Measurements from ENCODE around the gene EEF1AKMT1. TPM values are rescaled to one million over a fixed set of nuclear protein-coding genes. Genes with fewer than 3 reads are reported as not detected.

EEF1AKMT1 gene
- total and polyA plus RNA-seq, 4 donors, result 4.2 to 11.2 (median 4.9) TPM

DNA sequence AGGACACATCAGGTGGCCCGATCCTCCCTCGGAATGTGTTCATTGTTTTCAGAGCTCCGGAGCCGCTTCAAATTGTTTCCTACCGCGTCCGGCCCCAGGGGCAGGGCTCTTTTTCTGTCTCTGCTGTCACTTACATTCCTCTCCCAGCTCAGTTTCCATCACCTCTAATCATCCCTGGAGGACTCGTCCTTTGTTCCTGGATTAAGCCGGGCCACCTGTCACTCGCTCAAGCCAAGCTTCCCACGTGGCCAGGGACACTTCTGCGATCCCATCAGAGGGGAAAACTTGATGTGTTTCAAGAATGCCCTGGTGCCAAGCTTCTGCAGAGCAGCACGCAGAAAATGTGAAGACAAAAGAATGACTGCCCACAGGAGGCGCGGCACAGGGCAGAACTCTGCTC lies 56.8 kb downstream of the EEF1AKMT1 start (continued):
- TF ChIP-seq, protein P1, sequence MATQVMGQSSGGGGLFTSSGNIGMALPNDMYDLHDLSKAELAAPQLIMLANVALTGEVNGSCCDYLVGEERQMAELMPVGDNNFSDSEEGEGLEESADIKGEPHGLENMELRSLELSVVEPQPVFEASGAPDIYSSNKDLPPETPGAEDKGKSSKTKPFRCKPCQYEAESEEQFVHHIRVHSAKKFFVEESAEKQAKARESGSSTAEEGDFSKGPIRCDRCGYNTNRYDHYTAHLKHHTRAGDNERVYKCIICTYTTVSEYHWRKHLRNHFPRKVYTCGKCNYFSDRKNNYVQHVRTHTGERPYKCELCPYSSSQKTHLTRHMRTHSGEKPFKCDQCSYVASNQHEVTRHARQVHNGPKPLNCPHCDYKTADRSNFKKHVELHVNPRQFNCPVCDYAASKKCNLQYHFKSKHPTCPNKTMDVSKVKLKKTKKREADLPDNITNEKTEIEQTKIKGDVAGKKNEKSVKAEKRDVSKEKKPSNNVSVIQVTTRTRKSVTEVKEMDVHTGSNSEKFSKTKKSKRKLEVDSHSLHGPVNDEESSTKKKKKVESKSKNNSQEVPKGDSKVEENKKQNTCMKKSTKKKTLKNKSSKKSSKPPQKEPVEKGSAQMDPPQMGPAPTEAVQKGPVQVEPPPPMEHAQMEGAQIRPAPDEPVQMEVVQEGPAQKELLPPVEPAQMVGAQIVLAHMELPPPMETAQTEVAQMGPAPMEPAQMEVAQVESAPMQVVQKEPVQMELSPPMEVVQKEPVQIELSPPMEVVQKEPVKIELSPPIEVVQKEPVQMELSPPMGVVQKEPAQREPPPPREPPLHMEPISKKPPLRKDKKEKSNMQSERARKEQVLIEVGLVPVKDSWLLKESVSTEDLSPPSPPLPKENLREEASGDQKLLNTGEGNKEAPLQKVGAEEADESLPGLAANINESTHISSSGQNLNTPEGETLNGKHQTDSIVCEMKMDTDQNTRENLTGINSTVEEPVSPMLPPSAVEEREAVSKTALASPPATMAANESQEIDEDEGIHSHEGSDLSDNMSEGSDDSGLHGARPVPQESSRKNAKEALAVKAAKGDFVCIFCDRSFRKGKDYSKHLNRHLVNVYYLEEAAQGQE (IDR thresholded peaks at IDR 0.05), result no peak
- no peak for TF ChIP-seq TAF1 (conservative IDR thresholded peaks at IDR 0.05)
- TF ChIP-seq FOXA2 (IDR thresholded peaks at IDR 0.05), result no peak
- TF ChIP-seq HNF4G (IDR thresholded peaks at IDR 0.05), result no peak

DNA sequence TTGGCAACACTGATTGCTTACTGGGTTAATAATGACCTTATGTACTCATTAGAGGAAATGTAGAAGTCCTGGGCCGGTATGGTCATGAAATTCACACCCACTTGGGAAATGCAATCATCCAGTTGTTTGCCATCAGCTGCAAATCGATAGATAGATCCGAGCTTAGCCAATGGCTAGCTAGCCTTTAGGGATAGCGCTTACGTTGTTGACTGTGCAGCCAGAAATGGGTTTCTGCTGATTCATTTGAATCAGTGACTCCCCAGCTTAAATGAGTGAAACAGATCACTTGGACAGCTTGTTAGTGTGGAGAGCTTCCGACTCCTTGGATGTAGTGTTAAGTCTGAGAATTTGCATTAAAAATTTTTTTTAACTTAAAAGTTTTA lies 58.4 kb downstream of the EEF1AKMT1 start:
- 78% methylated on average over 6 of the region's 6 CpGs for WGBS
- H3K4me1 ChIP-seq (ENCODE audit: control insufficient read depth in 4 of 4, insufficient read depth in 4 of 4, low read length in 3 of 4), result peaks cover 0 to 7% (median 4%) of the 10 kb centered on the region in 4 donors
- no peaks in the 10 kb centered on the region for H3K27me3 ChIP-seq (ENCODE audit: control insufficient read depth in 4 of 4, insufficient read depth in 4 of 4, low read length in 3 of 4)
- no peak overlapping the region for H3K27ac ChIP-seq (ENCODE audit: low read depth in 1 of 2, low read length in 2 of 2)
- no peak for DNase-seq (ENCODE audit: low spot score)
- H3K36me3 ChIP-seq (ENCODE audit: control insufficient read depth in 4 of 4, insufficient read depth in 3 of 4, low read depth in 1 of 4, low read length in 3 of 4), result no peaks in the 10 kb centered on the region
- H3K9ac ChIP-seq (ENCODE audit: low read depth in 1 of 2, low read length in 2 of 2), result no peak overlapping the region
- TF ChIP-seq, protein P2, sequence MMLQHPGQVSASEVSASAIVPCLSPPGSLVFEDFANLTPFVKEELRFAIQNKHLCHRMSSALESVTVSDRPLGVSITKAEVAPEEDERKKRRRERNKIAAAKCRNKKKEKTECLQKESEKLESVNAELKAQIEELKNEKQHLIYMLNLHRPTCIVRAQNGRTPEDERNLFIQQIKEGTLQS (IDR thresholded peaks at IDR 0.05), result no peak
- TF ChIP-seq, protein P3, sequence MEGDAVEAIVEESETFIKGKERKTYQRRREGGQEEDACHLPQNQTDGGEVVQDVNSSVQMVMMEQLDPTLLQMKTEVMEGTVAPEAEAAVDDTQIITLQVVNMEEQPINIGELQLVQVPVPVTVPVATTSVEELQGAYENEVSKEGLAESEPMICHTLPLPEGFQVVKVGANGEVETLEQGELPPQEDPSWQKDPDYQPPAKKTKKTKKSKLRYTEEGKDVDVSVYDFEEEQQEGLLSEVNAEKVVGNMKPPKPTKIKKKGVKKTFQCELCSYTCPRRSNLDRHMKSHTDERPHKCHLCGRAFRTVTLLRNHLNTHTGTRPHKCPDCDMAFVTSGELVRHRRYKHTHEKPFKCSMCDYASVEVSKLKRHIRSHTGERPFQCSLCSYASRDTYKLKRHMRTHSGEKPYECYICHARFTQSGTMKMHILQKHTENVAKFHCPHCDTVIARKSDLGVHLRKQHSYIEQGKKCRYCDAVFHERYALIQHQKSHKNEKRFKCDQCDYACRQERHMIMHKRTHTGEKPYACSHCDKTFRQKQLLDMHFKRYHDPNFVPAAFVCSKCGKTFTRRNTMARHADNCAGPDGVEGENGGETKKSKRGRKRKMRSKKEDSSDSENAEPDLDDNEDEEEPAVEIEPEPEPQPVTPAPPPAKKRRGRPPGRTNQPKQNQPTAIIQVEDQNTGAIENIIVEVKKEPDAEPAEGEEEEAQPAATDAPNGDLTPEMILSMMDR (IDR thresholded peaks at IDR 0.05; ENCODE audit: low read depth, low read length, missing input control), result no peak
- TF ChIP-seq, protein P4, sequence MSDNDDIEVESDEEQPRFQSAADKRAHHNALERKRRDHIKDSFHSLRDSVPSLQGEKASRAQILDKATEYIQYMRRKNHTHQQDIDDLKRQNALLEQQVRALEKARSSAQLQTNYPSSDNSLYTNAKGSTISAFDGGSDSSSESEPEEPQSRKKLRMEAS (IDR thresholded peaks at IDR 0.05), result no peak
- TF ChIP-seq GABPA (IDR thresholded peaks at IDR 0.05 in 1 of 2, conservative IDR thresholded peaks at IDR 0.05 in 1 of 2) (no peak), TAF1 (conservative IDR thresholded peaks at IDR 0.05) (no peak), YY1 (IDR thresholded peaks at IDR 0.05) (no peak), EGR1 (IDR thresholded peaks at IDR 0.05; ENCODE audit: low read depth in 2 of 2) (no peak)
- TF ChIP-seq, protein P5, sequence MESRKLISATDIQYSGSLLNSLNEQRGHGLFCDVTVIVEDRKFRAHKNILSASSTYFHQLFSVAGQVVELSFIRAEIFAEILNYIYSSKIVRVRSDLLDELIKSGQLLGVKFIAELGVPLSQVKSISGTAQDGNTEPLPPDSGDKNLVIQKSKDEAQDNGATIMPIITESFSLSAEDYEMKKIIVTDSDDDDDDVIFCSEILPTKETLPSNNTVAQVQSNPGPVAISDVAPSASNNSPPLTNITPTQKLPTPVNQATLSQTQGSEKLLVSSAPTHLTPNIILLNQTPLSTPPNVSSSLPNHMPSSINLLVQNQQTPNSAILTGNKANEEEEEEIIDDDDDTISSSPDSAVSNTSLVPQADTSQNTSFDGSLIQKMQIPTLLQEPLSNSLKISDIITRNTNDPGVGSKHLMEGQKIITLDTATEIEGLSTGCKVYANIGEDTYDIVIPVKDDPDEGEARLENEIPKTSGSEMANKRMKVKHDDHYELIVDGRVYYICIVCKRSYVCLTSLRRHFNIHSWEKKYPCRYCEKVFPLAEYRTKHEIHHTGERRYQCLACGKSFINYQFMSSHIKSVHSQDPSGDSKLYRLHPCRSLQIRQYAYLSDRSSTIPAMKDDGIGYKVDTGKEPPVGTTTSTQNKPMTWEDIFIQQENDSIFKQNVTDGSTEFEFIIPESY (IDR thresholded peaks at IDR 0.05), result no peak
- H3K4me3 ChIP-seq (ENCODE audit: low read depth in 1 of 3, low read length in 3 of 3), result no peak overlapping the region
- no peaks in the 10 kb centered on the region for H3K9me3 ChIP-seq (ENCODE audit: control insufficient read depth in 4 of 4, low read length in 3 of 4)

Data from liver (tissue), 9 donors.